Midbrain (tissue), 1 donor: ENCODE results near the gene BLZF1.
"Not testable (repeated sequence)": the region's sequence is repeated elsewhere in the genome, so short reads cannot be mapped to it uniquely, and the experiment has no call there.

Source experiments
- DNase-seq: peaks from one replicate; lab custom pipeline; 2025; lab: John Stamatoyannopoulos, UW

BLZF1 gene, protein sequence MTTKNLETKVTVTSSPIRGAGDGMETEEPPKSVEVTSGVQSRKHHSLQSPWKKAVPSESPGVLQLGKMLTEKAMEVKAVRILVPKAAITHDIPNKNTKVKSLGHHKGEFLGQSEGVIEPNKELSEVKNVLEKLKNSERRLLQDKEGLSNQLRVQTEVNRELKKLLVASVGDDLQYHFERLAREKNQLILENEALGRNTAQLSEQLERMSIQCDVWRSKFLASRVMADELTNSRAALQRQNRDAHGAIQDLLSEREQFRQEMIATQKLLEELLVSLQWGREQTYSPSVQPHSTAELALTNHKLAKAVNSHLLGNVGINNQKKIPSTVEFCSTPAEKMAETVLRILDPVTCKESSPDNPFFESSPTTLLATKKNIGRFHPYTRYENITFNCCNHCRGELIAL

DNA sequence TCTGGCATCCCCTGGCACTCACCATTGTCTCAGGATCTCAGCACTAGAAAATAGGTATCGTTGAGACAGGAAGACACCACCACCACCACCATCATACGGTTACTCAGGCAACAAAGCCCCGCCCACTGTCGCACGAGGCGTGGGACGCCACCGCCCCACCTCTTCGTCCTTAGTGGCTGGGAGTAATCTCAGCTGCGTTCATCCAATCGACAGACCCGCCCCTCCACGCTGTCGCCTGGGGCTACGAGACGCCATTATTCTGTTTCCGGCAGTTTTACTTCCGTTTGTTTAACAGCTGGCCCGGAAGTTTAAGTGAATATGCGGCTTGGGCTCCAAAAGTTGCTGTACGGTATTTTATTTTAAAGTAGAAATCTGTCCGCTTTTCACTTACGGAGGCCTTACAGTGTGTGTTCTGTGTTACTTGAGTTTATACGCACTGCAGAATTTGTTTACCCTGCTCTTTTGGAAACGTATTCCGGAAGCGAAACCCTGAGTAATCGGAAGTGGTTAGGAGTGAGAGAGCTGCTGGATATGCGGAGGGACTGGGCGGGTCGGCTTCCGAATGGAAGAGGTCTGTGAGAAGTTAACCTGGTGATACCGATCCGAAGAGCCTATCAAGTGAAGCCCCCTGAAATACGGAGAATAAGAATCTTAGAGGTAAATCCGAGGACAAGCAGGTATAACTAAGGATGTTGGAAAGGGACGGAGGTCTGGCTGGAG is at the start of gene BLZF1, which contains the start of gene NME7:
Gene BLZF1 (plus strand): TSS at position 510 of the 720 bp plus-strand sequence. CDS start 1,328 bp downstream, outside the sequence.
Gene NME7 (minus strand): TSS at position 112 of the 720 bp plus-strand sequence. CDS start 87 bp downstream, at position 25.
- DNase-seq, result peak; percentile 97

DNA sequence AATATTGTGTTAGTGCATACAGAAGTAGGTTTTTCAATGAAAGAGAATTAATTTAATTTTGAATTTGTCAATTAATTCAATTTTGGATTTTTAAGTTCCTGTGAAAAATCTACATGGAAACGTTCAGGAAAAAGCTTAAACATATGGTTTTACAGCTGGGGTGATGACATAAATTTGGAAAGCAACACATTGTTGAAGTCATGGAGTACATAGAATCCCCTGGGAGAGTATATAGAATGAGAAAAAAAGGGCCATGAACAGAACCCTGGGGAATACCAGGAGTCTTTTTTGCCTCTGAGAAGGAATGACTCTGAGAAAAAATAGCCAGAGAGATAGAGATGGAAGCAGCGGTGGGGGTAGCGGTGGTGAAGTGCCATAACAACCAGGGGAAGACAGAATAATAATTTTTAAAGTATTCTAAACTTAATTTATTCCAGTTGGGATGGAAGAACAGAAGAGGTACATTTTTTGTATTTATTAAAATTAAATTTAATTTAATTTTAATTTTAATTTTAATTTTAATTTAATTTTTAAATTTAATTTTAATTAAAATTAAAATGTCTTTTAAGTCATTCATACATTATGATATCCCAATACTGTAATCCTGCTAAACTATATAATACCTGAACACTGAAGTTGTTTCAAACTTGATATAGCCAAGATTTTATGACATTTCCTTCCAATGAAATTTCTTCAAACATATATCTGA is 49.3 kb upstream of the BLZF1 start:
- no peak for DNase-seq

DNA sequence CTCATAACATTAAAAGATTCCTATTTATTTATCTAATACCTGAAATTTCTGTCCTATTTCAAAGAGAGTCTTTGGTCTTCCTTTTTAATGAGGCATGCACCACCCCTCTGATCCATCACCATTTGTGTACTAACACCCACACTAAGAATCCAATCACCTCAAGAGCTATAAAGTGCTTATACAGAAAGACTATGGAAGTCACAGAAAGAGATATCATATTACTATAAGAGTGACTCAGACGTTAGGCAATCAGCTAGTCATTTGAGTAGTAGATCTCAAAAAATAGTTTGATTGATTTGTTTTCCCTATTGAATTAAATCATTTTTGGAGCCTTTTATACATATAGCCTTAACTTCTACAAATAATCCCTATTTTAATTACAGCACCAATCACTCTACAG is 46.5 kb upstream of the BLZF1 start:
- DNase-seq, result no peak

DNA sequence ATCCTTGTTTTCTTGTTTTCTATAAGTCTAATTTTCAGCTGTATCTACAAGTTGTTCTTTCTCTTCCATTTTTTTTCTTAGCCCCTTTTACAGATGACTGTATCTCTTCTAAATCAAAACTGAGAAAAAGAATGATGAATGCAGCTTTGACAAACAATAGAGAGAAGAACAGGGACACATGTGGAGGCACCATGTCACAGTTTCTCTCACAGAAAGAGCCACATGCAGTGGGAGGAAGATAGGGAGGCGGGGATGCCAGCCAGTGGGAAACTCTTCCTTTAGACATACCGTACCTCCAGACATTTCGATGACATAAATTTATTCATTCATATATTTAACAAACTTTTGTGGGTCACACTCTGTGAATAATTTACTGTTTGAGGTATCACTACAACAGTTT is 45.9 kb upstream of the BLZF1 start:
- DNase-seq, result no peak

DNA sequence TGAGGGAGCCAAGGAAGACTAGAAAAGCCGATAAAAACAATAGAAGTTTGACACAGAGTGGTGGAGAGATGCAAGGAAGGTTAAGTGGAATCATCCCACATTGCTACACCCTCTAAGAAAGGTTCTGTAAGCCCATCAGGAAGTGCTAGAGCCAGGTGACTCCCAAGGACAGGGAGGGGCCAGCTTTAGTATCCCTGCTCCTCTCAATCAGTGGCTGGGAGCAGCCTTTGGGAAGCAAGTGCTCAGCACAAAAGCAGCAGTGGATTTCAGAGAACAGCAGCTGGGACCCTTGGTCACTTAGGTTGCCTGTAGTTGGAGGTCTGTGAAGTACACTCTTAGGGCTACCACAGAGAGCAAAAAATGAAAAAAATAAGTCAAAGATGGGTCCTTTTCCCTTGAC is 42.9 kb upstream of the BLZF1 start:
- DNase-seq, result no peak

DNA sequence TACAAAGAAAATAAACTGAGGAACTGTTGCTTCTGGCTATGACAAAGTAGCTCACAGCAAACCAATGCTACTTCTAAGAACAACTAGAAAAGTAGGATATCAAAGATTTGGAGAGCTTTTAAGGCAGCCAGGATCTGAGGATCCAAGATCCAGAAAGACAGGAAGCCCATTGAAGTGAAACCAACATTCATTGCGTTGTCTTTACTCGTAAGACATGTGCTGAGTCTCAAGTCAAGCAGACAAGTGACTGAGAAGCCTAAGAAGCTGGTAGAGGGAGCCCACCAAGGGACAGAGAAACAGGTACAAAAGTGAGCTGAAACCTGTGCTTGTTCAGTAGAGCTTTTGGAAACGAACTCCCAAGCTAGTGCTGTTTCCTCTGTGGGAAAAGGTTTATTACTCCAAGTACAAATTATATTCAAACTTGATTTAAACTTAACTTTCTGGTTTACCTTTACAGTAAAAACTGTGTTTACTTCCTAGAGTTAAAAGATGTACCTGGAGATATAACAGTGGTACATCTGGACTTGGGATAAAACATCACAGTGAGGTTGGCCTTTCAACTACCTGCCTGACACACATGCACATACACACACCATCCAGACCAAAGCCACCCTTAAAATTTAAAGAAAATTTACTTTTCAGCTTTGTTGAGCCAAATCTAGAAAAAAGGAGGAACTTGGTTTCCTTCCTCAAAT is 41.6 kb upstream of the BLZF1 start:
- no peak for DNase-seq

DNA sequence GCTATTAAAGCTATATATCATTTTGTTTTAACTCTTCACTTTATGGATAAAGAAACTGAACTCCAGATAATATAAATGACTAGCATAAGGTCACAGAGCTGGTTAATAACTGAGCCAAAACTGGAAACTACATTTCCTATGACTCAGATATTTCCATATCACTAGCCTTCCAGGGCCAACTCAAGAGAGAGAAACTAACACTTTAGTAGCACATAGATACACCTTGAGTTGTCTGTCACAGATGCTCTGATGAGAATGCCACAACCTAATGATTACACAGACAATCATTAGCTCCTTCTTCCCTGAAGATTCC is 41.1 kb upstream of the BLZF1 start:
- no peak for DNase-seq

DNA sequence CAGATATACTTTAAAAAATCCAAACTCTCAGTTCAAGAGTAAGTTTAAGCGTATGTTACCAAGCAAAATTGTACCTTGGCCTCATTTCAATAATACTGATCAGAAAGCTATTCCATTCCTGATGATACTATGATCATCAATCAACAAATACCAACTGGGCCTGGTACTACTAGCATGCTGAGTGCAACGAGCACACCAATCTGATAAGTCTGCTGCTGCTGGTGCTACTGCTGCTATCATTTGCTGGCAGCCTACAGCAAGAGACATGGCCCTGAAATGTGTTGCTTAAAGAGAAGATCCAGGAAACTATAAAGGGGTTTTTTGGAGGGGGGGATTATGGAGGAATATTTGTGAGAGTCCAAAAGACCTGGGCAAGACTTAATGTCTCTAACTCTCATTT is 40.1 kb upstream of the BLZF1 start:
- no peak for DNase-seq

DNA sequence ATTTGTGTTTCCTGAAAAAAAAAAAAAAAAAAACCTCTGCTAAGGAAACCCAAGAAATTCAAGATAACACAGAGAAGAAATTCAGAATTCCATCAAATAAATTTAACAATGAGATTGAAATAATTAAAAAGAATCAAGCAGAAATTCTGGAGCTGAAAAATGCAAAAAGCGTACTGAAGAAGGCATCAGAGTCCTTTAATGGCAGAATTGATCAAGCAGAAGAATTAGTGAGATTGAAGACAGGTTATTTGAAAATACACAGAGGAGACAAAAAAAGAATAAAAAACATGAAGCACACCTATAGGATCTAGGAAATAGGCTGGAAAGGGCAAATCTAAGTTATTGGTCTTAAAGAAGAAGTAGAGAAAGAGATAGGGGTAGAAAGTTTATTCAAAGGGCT is 38.6 kb upstream of the BLZF1 start:
- no peak for DNase-seq

DNA sequence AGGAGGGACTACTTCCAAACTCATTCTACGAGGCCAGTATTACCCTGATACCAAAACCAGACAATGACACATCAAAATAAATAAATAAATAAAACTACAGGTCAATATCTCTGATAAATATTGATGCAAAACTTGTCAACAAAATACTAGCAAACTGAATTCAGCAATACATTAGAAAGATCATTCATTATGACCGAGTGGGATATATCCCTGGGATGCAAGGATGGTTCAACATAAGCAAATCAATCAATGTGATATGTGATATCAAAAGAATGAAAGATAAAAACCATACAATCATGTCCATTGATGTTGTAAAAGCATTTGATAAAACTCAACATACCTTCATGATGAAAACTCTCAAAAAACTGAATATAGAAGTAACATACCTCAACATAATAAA is 37.1 kb upstream of the BLZF1 start:
- DNase-seq, result no peak

DNA sequence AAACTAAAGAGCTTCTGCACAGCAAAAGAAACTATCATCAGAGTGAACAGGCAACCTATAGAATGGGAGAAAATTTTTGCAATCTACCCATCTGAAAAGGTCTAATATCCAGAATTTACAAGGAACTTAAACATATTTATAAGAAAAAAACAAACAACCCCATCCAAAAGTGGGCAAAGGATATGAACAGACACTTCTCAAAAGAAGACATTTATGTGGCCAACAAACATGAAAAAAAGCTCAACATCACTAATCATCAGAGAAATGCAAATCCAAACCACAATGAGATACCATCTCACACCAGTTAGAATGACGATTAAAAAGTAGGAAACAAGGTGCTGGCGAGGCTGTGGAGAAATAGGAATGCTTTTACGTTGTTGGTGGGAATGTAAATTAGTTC is 33.3 kb upstream of the BLZF1 start:
- DNase-seq, result not testable (repeated sequence)

DNA sequence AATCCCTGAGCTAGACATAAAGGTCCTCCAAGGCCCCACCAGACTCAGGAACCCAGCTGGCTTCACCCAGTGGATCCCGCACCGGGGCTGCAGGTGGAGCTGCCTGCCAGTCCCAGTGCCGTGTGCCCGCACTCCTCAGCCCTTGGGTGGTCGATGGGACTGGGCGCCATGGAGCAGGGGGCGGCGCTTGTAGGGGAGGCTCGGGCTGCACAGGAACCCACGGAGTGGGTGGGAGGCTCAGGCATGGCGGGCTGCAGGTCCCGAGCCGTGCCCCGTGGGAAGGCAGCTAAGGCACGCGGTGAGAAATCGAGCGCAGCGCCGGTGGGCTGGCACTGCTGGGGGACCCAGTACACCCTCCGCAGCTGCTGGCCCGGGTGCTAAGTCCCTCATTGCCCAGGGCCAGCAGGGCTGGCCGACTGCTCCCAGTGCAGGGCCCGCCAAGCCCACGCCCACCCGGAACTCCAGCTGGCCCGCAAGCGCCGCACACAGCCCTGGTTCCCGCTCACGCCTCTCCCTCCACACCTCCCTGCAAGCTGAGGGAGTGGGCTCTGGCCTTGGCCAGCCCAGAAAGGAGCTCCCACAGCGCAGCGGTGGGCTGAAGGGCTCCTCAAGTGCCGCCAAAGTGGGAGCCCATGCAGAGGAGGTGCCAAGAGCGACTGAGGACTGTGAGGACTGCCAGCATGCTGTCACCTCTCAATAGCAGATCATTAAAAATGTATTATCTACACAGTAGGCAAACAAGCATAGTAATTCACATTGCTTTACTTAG is 30.9 kb upstream of the BLZF1 start:
- DNase-seq, result not testable (repeated sequence)

DNA sequence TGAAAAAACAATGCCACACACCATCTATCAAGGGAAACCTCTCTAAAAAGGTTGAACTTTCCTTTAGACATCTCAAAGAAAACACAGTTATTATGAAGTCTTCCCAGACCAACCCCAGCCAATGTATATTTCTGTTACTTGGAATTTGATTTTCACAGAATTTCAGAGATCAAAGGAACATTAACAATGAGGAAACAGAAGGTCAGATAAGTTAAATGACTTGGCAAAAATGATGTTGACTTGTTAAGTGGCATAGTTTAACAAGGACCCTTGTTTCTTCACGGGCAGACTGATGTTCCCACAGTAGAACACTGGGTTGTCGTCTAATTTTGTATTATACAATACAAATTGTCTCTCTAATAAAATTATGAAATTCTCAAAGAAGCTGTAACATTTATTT is 29.4 kb upstream of the BLZF1 start:
- DNase-seq, result no peak

DNA sequence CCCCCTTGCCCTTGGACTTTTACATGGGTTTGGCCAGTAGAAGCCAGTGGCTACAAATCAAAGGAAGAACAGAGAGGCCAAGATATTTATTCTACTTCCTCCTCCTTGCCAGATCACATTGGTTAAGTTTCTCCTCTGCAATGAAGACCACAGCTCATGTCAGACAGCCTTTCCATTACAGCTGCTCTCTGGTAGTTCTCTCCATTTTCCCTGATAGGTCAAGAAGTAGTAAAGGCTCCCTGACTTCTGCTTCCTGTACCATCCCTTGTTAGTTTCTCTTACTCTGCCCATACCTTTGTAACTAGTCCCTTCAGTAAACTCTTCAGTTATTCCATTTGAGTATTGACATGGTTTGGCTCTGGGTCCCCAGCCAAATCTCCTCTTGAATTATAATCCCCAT is 28.2 kb upstream of the BLZF1 start:
- no peak for DNase-seq

DNA sequence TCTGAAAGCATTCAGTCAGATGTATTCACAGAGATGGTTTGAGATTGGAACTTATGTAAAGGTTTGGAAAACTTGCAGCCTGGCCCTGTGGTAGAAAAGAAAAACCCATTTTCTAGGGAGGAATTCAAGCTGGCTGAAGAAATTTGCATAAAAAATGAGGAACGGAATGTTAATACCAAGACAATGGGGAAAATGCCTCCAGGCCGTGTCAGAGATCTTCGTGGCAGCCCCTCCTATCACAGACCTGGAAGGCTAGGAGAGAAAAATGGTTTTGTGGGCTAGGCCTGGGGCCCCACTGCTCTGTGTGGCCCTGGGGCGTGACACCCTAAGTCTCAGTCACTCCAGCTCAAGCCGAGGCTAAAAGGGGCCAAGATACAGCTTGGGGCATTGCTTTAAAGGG is 27.1 kb upstream of the BLZF1 start:
- no peak for DNase-seq

DNA sequence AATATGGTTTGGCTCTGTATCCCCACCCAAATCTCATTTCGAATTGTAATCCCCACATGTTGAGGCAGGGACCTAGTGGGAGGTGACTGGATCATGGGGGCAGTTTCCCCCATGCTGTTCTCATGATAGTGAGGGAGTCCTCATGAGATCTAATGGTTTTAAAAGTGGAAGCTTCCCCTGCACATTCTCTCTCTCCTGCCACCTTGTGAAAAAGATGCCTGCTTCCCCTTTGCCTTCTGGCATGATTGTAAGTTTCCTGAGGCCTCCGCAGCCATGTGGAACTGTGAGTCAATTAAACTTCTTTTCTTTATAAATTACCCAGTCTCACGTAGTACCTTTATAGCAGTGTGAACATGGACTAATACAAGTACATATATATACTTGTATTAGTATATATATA is 25.9 kb upstream of the BLZF1 start:
- DNase-seq, result not testable (repeated sequence)

DNA sequence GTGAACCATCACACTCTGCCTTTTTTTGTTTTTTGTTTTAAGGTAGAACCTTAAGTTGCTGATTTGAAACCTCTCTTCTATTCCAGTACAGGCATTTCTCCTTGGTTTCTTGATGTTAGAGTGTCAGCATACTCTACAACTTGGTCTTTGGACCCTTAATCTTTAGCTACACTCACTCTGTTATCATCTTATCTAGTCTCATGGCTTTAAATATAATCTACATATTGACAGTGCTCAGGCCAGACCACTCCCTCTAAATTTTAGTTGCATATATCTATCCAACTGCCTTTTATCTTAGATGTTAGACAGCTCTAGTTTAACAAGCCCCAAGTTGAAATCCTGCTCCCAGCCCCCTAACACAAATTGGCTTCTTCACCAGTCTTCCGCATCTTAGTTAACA is 22.5 kb upstream of the BLZF1 start:
- no peak for DNase-seq

DNA sequence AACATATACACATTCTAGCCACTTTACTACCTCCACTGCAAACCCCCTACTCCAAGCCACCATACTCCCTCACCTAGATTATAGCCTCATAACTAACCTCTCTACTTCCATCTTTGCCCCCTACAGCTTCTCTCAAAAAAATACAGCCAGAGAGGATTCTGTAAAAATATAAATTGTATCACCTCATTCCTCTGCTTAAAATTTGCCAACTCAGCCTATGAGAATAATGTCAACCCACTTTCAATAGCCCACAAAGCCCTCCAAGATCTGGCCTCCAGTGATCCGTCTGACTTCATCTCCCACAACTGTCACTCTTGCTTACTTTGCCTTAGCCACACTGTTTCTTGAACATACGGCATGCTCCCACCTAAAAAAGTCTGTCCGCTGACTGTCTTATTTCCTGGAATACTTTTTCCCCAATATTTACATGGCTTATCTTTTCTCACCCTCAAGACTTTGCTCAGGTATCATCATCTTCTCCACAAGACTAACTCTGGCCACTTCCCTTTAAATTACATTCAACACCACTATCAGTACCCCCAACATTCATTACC is 21.9 kb upstream of the BLZF1 start:
- no peak for DNase-seq

DNA sequence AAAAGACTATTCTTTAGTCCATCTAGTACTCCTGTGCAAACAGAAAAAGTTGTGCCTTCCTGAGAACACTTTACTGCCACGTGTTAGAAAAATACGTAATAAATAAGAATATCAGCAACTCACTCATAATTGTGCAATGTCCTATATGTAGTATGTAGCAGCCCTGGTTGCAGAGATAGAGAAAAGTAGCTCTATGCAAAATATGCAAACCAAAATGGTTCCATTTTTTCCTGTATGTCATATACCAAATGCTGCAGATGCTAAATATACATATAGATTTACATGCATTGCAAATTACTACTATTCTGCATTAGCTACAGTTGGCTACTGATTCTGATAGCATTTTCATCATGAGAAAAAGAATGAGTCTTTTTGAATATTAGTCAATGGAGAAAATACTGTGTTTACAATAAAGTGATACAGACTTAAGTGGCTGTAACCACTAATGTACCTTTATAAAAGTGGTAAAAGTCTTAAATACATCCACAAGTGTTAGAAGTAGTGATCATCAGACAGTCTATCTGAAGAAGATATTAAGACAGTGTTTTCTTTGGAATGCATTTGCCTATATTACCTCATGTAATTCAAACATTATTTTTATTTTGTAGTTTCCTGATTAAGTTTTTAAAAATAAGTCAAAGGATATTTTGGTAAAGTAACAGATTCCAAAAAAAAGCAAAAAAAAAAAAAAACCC is 20.2 kb upstream of the BLZF1 start:
- no peak for DNase-seq

DNA sequence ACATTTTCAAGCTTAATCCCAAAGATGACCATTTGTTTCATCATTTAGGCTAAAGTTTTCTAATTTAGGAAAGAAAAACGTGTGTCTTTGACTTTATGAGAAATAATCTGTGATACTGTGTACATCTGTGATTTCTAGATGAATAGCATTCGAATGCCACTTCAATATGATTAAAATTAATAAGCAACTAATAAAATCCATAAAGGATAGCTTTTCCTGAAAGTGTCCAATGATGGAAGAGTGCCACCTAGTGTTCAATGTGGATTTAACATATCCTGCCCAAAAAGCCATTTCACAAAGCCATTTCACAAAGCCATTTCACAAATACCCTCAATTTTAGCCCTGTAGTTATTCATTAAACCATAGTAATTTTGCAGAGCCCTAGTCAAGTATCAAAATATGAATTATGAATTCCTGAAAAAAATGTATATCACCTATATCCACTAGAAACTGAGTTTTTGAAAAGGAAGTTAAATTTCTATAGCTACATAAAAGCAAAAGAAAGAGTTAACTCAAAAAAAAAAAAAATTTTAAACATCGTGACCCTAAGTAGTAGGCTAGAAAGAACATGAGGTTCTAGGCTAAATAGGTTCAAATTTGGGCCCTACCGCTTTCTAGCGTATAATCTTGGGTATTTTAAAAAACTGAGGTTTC is 19.5 kb upstream of the BLZF1 start:
- DNase-seq, result peak; percentile 64
